ENCODE data around the gene ARPP21. TPM values are rescaled to one million over a fixed set of nuclear protein-coding genes. Genes with fewer than 3 reads are reported as not detected.

The ARPP21 gene
- total RNA-seq, 1 donor from 2014 or later: 0.40 TPM

- no peak for DNase-seq (ENCODE audit: low spot score)
These were observed 2.7 kb downstream of the ARPP21 start for GRCh38 chr3:35641920-35642527.

- DNase-seq (ENCODE audit: low spot score): no peak
These were observed 4.2 kb downstream of the ARPP21 start for GRCh38 chr3:35643495-35643894.

GRCh38 chr3:35644451-35644850 lies 5.1 kb downstream of the ARPP21 start:
- DNase-seq (ENCODE audit: low spot score): no peak

GRCh38 chr3:35645189-35645588 lies 5.9 kb downstream of the ARPP21 start:
- DNase-seq (ENCODE audit: low spot score): no peak

GRCh38 chr3:35646081-35646480 lies 6.8 kb downstream of the ARPP21 start:
- no peak for DNase-seq (ENCODE audit: low spot score)

GRCh38 chr3:35647461-35647860 lies 8.1 kb downstream of the ARPP21 start:
- DNase-seq (ENCODE audit: low spot score): no peak

- no peak for DNase-seq (ENCODE audit: low spot score)
These were observed 9.0 kb downstream of the ARPP21 start for GRCh38 chr3:35648347-35648746.

GRCh38 chr3:35649405-35649804 lies 10.1 kb downstream of the ARPP21 start:
- DNase-seq (ENCODE audit: low spot score): no peak

GRCh38 chr3:35651426-35651825 lies 12.1 kb downstream of the ARPP21 start:
- DNase-seq (ENCODE audit: low spot score): no peak

- DNase-seq (ENCODE audit: low spot score): no peak
These were observed 12.5 kb downstream of the ARPP21 start for GRCh38 chr3:35651851-35652250.

GRCh38 chr3:35653347-35653746 lies 14.0 kb downstream of the ARPP21 start:
- no peak for DNase-seq (ENCODE audit: low spot score)

- no peak for DNase-seq (ENCODE audit: low spot score)
These were observed 15.2 kb downstream of the ARPP21 start for GRCh38 chr3:35654476-35654875.

- no peak for DNase-seq (ENCODE audit: low spot score)
These were observed 19.4 kb downstream of the ARPP21 start for GRCh38 chr3:35658686-35659085.

GRCh38 chr3:35659768-35660167 lies 20.4 kb downstream of the ARPP21 start:
- peak; percentile 51 for DNase-seq (ENCODE audit: low spot score)

- DNase-seq (ENCODE audit: low spot score): no peak
These were observed 24.1 kb downstream of the ARPP21 start for GRCh38 chr3:35663471-35663870.

- peak; percentile 13 for DNase-seq (ENCODE audit: low spot score)
These were observed 25.2 kb downstream of the ARPP21 start for GRCh38 chr3:35664460-35664919.

GRCh38 chr3:35665390-35666055 lies 26.2 kb downstream of the ARPP21 start:
- no peak for DNase-seq (ENCODE audit: low spot score)

GRCh38 chr3:35666888-35667287 lies 27.6 kb downstream of the ARPP21 start:
- DNase-seq (ENCODE audit: low spot score): no peak

- DNase-seq (ENCODE audit: low spot score): no peak
These were observed 31.2 kb downstream of the ARPP21 start for GRCh38 chr3:35670408-35670965.

GRCh38 chr3:35671483-35671882 lies 32.2 kb downstream of the ARPP21 start:
- no peak for DNase-seq (ENCODE audit: low spot score)

- DNase-seq (ENCODE audit: low spot score): no peak
These were observed 33.7 kb downstream of the ARPP21 start for GRCh38 chr3:35673017-35673416.

- no peak for DNase-seq (ENCODE audit: low spot score)
These were observed 35.3 kb downstream of the ARPP21 start for GRCh38 chr3:35674451-35675109.

GRCh38 chr3:35675206-35675605 lies 35.9 kb downstream of the ARPP21 start:
- peak; percentile 12 for DNase-seq (ENCODE audit: low spot score)
